HepG2 (cell line): Measurements from ENCODE around the gene TNFAIP2. TPM values are rescaled to one million over a fixed set of nuclear protein-coding genes. Genes with fewer than 3 reads are reported as not detected.

ENCODE experiments used
- ATAC-seq: fragments of 200-7000 bp; cut with Tn5 transposase; 3 replicates; pipeline ENCODE4 v1.9.1; 2020; ENCODE audit warnings: mild to moderate bottlenecking, moderate library complexity
- BruUV-seq: library from RNA; stranded (reverse); fragments of 400-500 nt; replicated peaks from 2 replicates; lab custom pipeline; 2021; lab: Mats Ljungman, UMichigan
- CTCF ChIA-PET: fragments of 300-600 bp; formaldehyde crosslinking; extraction: SDS; loops from one replicate; lab custom pipeline; 2021; ENCODE audit warnings: low total read pairs, inconsistent platforms, low intra/inter-chr PET ratio; lab: Yijun Ruan, JAX
- POLR2A ChIA-PET: fragments of 350-600 bp; sonication (Branson Sonifier 250); formaldehyde crosslinking; loops from one replicate; lab custom pipeline; 2020; ENCODE audit warnings: antibody characterized with exemption, inconsistent platforms; lab: Yijun Ruan, JAX
- DNase-seq: peaks from one replicate; pipeline ENCODE4 v3.0.0-alpha.2; 2015; ENCODE audit warnings: low spot score
- FAIRE-seq: peaks from 3 replicates; lab custom pipeline; 2011; peaks lifted over from hg19 to GRCh38; lab: Jason Lieb, UNC
- H2AFZ ChIP-seq: one replicate; pipeline ENCODE4 v1.6.1; 2011; ENCODE audit warnings: low read length, inconsistent platforms
- H3K27ac ChIP-seq: fragments of 300-600 bp; 3 replicates; pipeline ENCODE4 v1.8.0; 2011; ENCODE audit warnings: mixed run types, mild to moderate bottlenecking, mixed read lengths, low read length, inconsistent platforms; ENCODE audit not compliant: insufficient read depth; ENCODE audit errors: extremely low read length
- H3K27me3 ChIP-seq, 2 experiments: fragments of 200-600 bp in 1 of 2; 2 replicates in 1 of 2; 3 replicates in 1 of 2; pipeline versions ENCODE4 v1.6.0 to v1.8.0; 2011; ENCODE audit warnings: low read length in 2 of 2, mild to moderate bottlenecking in 2 of 2, moderate library complexity in 2 of 2, inconsistent platforms in 1 of 2; ENCODE audit not compliant: insufficient read depth in 2 of 2, control insufficient read depth in 1 of 2
- H3K36me3 ChIP-seq, 2 experiments: fragments of 200-600 bp in 1 of 2; replicated peaks in 1 of 2; 2 replicates in 1 of 2; 3 replicates in 1 of 2; pipeline versions ENCODE4 v1.5.1 to v1.8.0; 2011; ENCODE audit warnings: low read length in 2 of 2, inconsistent platforms in 1 of 2; ENCODE audit not compliant: insufficient read depth in 2 of 2, control insufficient read depth in 1 of 2
- H3K4me1 ChIP-seq: 2 replicates; pipeline ENCODE4 v1.5.1; 2012; ENCODE audit warnings: low read length, inconsistent platforms; ENCODE audit not compliant: insufficient read depth
- H3K4me2 ChIP-seq: 2 replicates; pipeline ENCODE4 v1.6.0; 2011; ENCODE audit warnings: low read depth, low read length, inconsistent platforms
- H3K4me3 ChIP-seq, 3 experiments: fragments of 200-600 bp in 1 of 3; sonication (generic), shearing (Covaris generic) in 1 of 3; replicated peaks in 1 of 3; 2 replicates each; pipeline ENCODE4 v1.5.1; 2011 to 2016; ENCODE audit warnings: low read length in 3 of 3, inconsistent platforms in 2 of 3, low read depth in 2 of 3, mild to moderate bottlenecking in 2 of 3, control low read depth in 1 of 3, mixed read lengths in 1 of 3; ENCODE audit not compliant: insufficient read depth in 1 of 3
- H3K79me2 ChIP-seq: one replicate; pipeline ENCODE4 v1.6.1; 2011; ENCODE audit warnings: low read length, inconsistent platforms; ENCODE audit not compliant: insufficient read depth
- H3K9ac ChIP-seq: 2 replicates; pipeline ENCODE4 v1.6.0; 2011; ENCODE audit warnings: mild to moderate bottlenecking, low read depth, low read length, inconsistent platforms; ENCODE audit not compliant: insufficient read depth
- H3K9me3 ChIP-seq: 2 replicates; pipeline ENCODE4 v1.5.1; 2012; ENCODE audit warnings: mild to moderate bottlenecking, low read length
- H4K20me1 ChIP-seq: 2 replicates; pipeline ENCODE4 v1.6.0; 2011; ENCODE audit warnings: inconsistent platforms, mild to moderate bottlenecking, low read length, moderate library complexity; ENCODE audit not compliant: insufficient read depth
- BCL3 ChIP-seq: sonication (generic); formaldehyde crosslinking; IDR thresholded peaks from 2 replicates; pipeline ENCODE4 v1.5.1; 2020; ENCODE audit warnings: mild to moderate bottlenecking, missing genetic modification reagents, moderate library complexity
- BORCS8-MEF2B ChIP-seq: sonication (generic); formaldehyde crosslinking; IDR thresholded peaks from 2 replicates; pipeline ENCODE4 v1.8.0; 2022; ENCODE audit warnings: mild to moderate bottlenecking, missing genetic modification reagents
- EED ChIP-seq: sonication (generic); formaldehyde crosslinking; IDR thresholded peaks from 2 replicates; pipeline ENCODE4 v1.5.0; 2020; ENCODE audit warnings: mild to moderate bottlenecking, missing genetic modification reagents
- GZF1 ChIP-seq: sonication (generic); formaldehyde crosslinking; IDR thresholded peaks from 2 replicates; pipeline ENCODE4 v1.5.1; 2020; ENCODE audit warnings: mild to moderate bottlenecking, missing genetic modification reagents
- HNF4G ChIP-seq, 2 experiments: sonication (generic) in 1 of 2; formaldehyde crosslinking in 1 of 2; IDR thresholded peaks; 2 replicates each; pipeline versions ENCODE4 v1.4.0 to v1.6.1; 2011 to 2020; ENCODE audit warnings: borderline replicate concordance in 2 of 2, low read depth in 2 of 2, mild to moderate bottlenecking in 2 of 2, low read length in 1 of 2, missing genetic modification reagents in 1 of 2, moderate library complexity in 1 of 2
- KDM1A ChIP-seq: IDR thresholded peaks from 2 replicates; pipeline ENCODE4 v1.6.1; 2016; ENCODE audit warnings: missing compliant biosample characterization
- KDM5B ChIP-seq: sonication (generic); formaldehyde crosslinking; IDR thresholded peaks from 2 replicates; pipeline ENCODE4 v1.4.0; 2020; ENCODE audit warnings: missing genetic modification reagents, mild to moderate bottlenecking, borderline replicate concordance
- PHB2 ChIP-seq: fragments of 450-650 bp; IDR thresholded peaks from 2 replicates; pipeline ENCODE4 v1.6.1; 2018; ENCODE audit not compliant: partially characterized antibody
- RFX3 ChIP-seq: IDR thresholded peaks from 2 replicates; pipeline ENCODE4 v1.6.1; 2016; ENCODE audit warnings: missing biosample characterization, missing genetic modification reagents
- ZBTB44 ChIP-seq: sonication (generic); formaldehyde crosslinking; IDR thresholded peaks from 2 replicates; pipeline ENCODE4 v1.4.0; 2020; ENCODE audit warnings: missing genetic modification reagents
- ZNF10 ChIP-seq: sonication (generic); formaldehyde crosslinking; IDR thresholded peaks from 2 replicates; pipeline ENCODE4 v1.4.0; 2020; ENCODE audit warnings: mild to moderate bottlenecking, low read depth, missing genetic modification reagents, borderline replicate concordance
- ZNF367 ChIP-seq: sonication (generic); formaldehyde crosslinking; IDR thresholded peaks from 2 replicates; pipeline ENCODE4 v1.4.0; 2020; ENCODE audit warnings: missing genetic modification reagents, borderline replicate concordance
- ZNF558 ChIP-seq: sonication (generic); formaldehyde crosslinking; IDR thresholded peaks from 2 replicates; pipeline ENCODE4 v1.9.0; 2022; ENCODE audit warnings: mild to moderate bottlenecking, missing genetic modification reagents, borderline replicate concordance
- ZNF850 ChIP-seq: sonication (generic); formaldehyde crosslinking; conservative IDR thresholded peaks from 2 replicates; pipeline ENCODE4 v1.9.0; 2021; ENCODE audit warnings: mild to moderate bottlenecking, missing genetic modification reagents
- ZSCAN22 ChIP-seq: sonication (generic); formaldehyde crosslinking; IDR thresholded peaks from 2 replicates; pipeline ENCODE4 v1.4.0; 2020; ENCODE audit warnings: mild to moderate bottlenecking, missing genetic modification reagents
- WGBS: methylation state at CpG from one replicate; pipeline ENCODE4 v1.1.6; 2017; ENCODE audit warnings: low lambda C conversion rate; 5-methylcytosine and 5-hydroxymethylcytosine counted together
- in situ Hi-C: cut with HindIII; loops from 2 replicates; pipeline ENCODE4 v1.10.0; 2017; ENCODE audit warnings: low pct_unique_long_range_greater_than_20kb; ENCODE audit not compliant: extremely low pct_ligation_motif_present
- intact Hi-C: fragments of 100-400 bp; cut with micrococcal nuclease; formaldehyde crosslinking; loops from one replicate; pipeline ENCODE4 v1.10.0; 2022; ENCODE audit not compliant: unreplicated experiment
- polyA plus RNA-seq, 8 experiments: library from polyadenylated mRNA; depleted of rRNA in 3 of 8; stranded (reverse) in 7 of 8; unstranded in 1 of 8; fragments of >200 nt; fragmentation: Illumina TruSeq in 4 of 8; extraction: Trizol in 4 of 8; gene quantifications; 2 replicates each; pipeline versions ENCODE4 v1.2.1 to v1.2.3, GENCODE V29; 2011 to 2016; ENCODE audit warnings: low read depth in 4 of 8, missing spikeins in 1 of 8, mixed read lengths in 1 of 8; ENCODE audit not compliant: insufficient read depth in 1 of 8
- total RNA-seq, 5 experiments: library from RNA; depleted of rRNA; stranded (reverse); fragments of >200 nt; fragmentation: Illumina TruSeq; extraction: Trizol; gene quantifications; 2 replicates each; pipeline ENCODE4 v1.2.3, GENCODE V29; 2016; ENCODE audit warnings: low read depth in 1 of 5

The TNFAIP2 gene
- total and polyA plus RNA-seq, 2 of the 13 experiments (the other 11 are each of a cell fraction or from before 2014, with no cell fraction given), result 0.46 to 1.5 TPM

- no TSS peak for BruUV-seq
- FAIRE-seq (peak; percentile 71), DNase-seq (peak; percentile 76), ATAC-seq (peak; percentile 56)
- in situ Hi-C loops, result no loop called here
- H4K20me1 ChIP-seq, result no peaks in the 10 kb centered on the region
- peak within 1 kb of the TSS; percentile 83 for H3K9ac ChIP-seq
- peak within 1 kb of the TSS; percentile 82 to 94 (median 86) for H3K4me3 ChIP-seq
- ChIA-PET POLR2A (interaction anchor here (0.6 to 2.6 kb wide), 10 partner anchors 8 to 249 kb away, joined by 3 to 39 read pairs (median 3); partner anchors contain the start of gene EIF5), CTCF (interaction anchor here (1.1 kb wide), 1 partner anchor 47 kb away, joined by 4 read pairs; no protein-coding TSS in a partner anchor)
- H3K9me3 ChIP-seq, result no peaks in the 10 kb centered on the region
- no peaks in the 10 kb centered on the region for H3K36me3 ChIP-seq
- peaks cover 17% of the 10 kb centered on the region for H3K79me2 ChIP-seq
- 1% methylated on average over 16 of the region's 23 CpGs for WGBS
- intact Hi-C loops, result no loop called here
- peak within 1 kb of the TSS; percentile 96 for H3K4me2 ChIP-seq
- peak within 1 kb of the TSS; percentile 84 for H3K27ac ChIP-seq
- peaks cover 85% of the 10 kb centered on the region for H3K4me1 ChIP-seq
- peaks cover 0 to 8% of the 10 kb centered on the region in 2 experiments; a peak in 2 of 5 replicates for H3K27me3 ChIP-seq
- H2AFZ ChIP-seq, result peak within 1 kb of the TSS; percentile 70
- peak; percentile 87 for TF ChIP-seq BORCS8-MEF2B (CRISPR knock-in tag)
- TF ChIP-seq HNF4G (IDR thresholded peaks at IDR 0.05; ENCODE audit: borderline replicate concordance, low read depth, low read length), result peak; percentile 76
- TF ChIP-seq HNF4G (CRISPR knock-in tag; IDR thresholded peaks at IDR 0.05; ENCODE audit: borderline replicate concordance, low read depth), result no peak; the same call in 1 of the 2 replicates
- 0 out of 2 replicates have a peak, but pooled peaks have one; percentile 34 for TF ChIP-seq EED (CRISPR knock-in tag)
- TF ChIP-seq ZNF10, result no peak
- TF ChIP-seq ZNF850 (CRISPR knock-in tag), result 0 out of 2 replicates have a peak, but pooled peaks have one; percentile 52
- peak; percentile 58; the same call in 1 of the 2 replicates for TF ChIP-seq GZF1 (CRISPR knock-in tag)
- no peak for TF ChIP-seq RFX3
- TF ChIP-seq ZSCAN22, result no peak
- TF ChIP-seq ZBTB44, result no peak
- TF ChIP-seq KDM5B (CRISPR knock-in tag), result peak; percentile 65; the same call in 1 of the 2 replicates
- TF ChIP-seq ZNF558 (CRISPR knock-in tag), result 0 out of 2 replicates have a peak, but pooled peaks have one; percentile 44
- TF ChIP-seq PHB2, result no peak
- TF ChIP-seq ZNF367 (CRISPR knock-in tag), result no peak
- TF ChIP-seq BCL3, result peak; percentile 68; the same call in 1 of the 2 replicates
- no peak for TF ChIP-seq KDM1A (CRISPR knock-in tag)
Measured at GRCh38 chr14:103094406-103095209, 28.7 kb upstream of the TNFAIP2 start, which contains the start of gene EXOC3L4. TSS of gene EXOC3L4 (plus strand) at chr14:103094725. CDS start at chr14:103100220, 5,495 bp downstream.
